CD14-positive monocyte (primary cell): ENCODE results near the gene LYRM2. TPM values are rescaled to one million over a fixed set of nuclear protein-coding genes. Genes with fewer than 3 reads are reported as not detected.

Source experiments
- DNase-seq, 3 donors: peaks; one replicate each; pipeline ENCODE4 v3.0.0-alpha.2; 2011 to 2022
- H2AFZ ChIP-seq: 2 replicates; pipeline ENCODE4 v1.6.0; 2012; ENCODE audit warnings: mild to moderate bottlenecking, low read depth, low read length, inconsistent platforms; ENCODE audit not compliant: insufficient read depth, poor library complexity, severe bottlenecking
- H3K27ac ChIP-seq, 2 donors: 1 replicate in 1 of 2; 2 replicates in 1 of 2; pipeline ENCODE4 v1.5.1; 2012 to 2013; ENCODE audit warnings: low read length in 2 of 2, control low read depth in 1 of 2, inconsistent platforms in 1 of 2, low read depth in 1 of 2, mild to moderate bottlenecking in 1 of 2
- H3K27me3 ChIP-seq, 2 donors: one replicate each; pipeline versions ENCODE4 v1.6.0 to v1.6.1; 2011 to 2013; ENCODE audit warnings: low read length in 2 of 2; ENCODE audit not compliant: control insufficient read depth in 2 of 2, insufficient read depth in 2 of 2
- H3K36me3 ChIP-seq, 2 donors: replicated peaks in 1 of 2; 1 replicate in 1 of 2; 2 replicates in 1 of 2; pipeline versions ENCODE4 v1.5.1 to v1.6.1; 2012 to 2013; ENCODE audit warnings: low read length in 2 of 2, control low read depth in 1 of 2, inconsistent platforms in 1 of 2, mild to moderate bottlenecking in 1 of 2; ENCODE audit not compliant: insufficient read depth in 2 of 2, control insufficient read depth in 1 of 2
- H3K4me1 ChIP-seq, 2 donors: 1 replicate in 1 of 2; 2 replicates in 1 of 2; pipeline versions ENCODE4 v1.5.1 to v1.6.1; 2012 to 2013; ENCODE audit warnings: low read length in 2 of 2, control low read depth in 1 of 2, inconsistent platforms in 1 of 2, mild to moderate bottlenecking in 1 of 2, moderate library complexity in 1 of 2; ENCODE audit not compliant: insufficient read depth in 2 of 2, control insufficient read depth in 1 of 2
- H3K4me2 ChIP-seq: replicated peaks from 2 replicates; pipeline ENCODE3; 2012; ENCODE audit warnings: low read length, moderate library complexity, mild to moderate bottlenecking; ENCODE audit not compliant: poor library complexity, severe bottlenecking; ENCODE audit errors: extremely low read depth
- H3K4me3 ChIP-seq, 3 experiments: fragments of 200-600 bp in 1 of 3; sonication (generic) in 1 of 3; replicated peaks in 1 of 3; 1 replicate in 2 of 3; 2 replicates in 1 of 3; pipeline ENCODE4 v1.5.1; 2011 to 2013; ENCODE audit warnings: low read length in 3 of 3, mild to moderate bottlenecking in 3 of 3, control low read depth in 2 of 3, low read depth in 2 of 3, inconsistent platforms in 1 of 3, moderate library complexity in 1 of 3
- H3K79me2 ChIP-seq: 2 replicates; pipeline ENCODE4 v1.6.0; 2012; ENCODE audit warnings: mild to moderate bottlenecking, control low read depth, inconsistent platforms, low read length, moderate library complexity; ENCODE audit not compliant: insufficient read depth
- H3K9ac ChIP-seq: 2 replicates; pipeline ENCODE4 v1.6.0; 2017; ENCODE audit warnings: low read length, mild to moderate bottlenecking; ENCODE audit not compliant: insufficient read depth, poor library complexity, severe bottlenecking
- H3K9me3 ChIP-seq, 2 donors: replicated peaks in 1 of 2; 1 replicate in 1 of 2; 2 replicates in 1 of 2; pipeline versions ENCODE4 v1.5.1 to v1.6.1; 2012 to 2013; ENCODE audit warnings: low read length in 2 of 2, control low read depth in 1 of 2; ENCODE audit not compliant: control insufficient read depth in 1 of 2, insufficient read depth in 1 of 2
- H4K20me1 ChIP-seq: 2 replicates; pipeline ENCODE4 v1.6.0; 2012; ENCODE audit warnings: mild to moderate bottlenecking, low read length, control low read depth, moderate library complexity; ENCODE audit not compliant: insufficient read depth
- H3K27ac Mint-ChIP-seq, 7 donors: one replicate each; pipeline ENCODE4 v1.8.0; 2020; ENCODE audit warnings: mild to moderate bottlenecking in 7 of 7, mixed read lengths in 7 of 7, moderate library complexity in 6 of 7, inconsistent platforms in 2 of 7
- H3K27me3 Mint-ChIP-seq, 3 donors: one replicate each; pipeline ENCODE4 v1.8.0; 2021 to 2022; ENCODE audit warnings: low read depth in 3 of 3, mild to moderate bottlenecking in 3 of 3, mixed read lengths in 3 of 3, moderate library complexity in 3 of 3, inconsistent platforms in 1 of 3
- H3K36me3 Mint-ChIP-seq, 2 donors: one replicate each; pipeline ENCODE4 v1.8.0; 2020; ENCODE audit warnings: mixed read lengths in 2 of 2, inconsistent platforms in 1 of 2, mild to moderate bottlenecking in 1 of 2
- H3K4me1 Mint-ChIP-seq: one replicate; pipeline ENCODE4 v1.8.0; 2020; ENCODE audit warnings: mild to moderate bottlenecking, mixed read lengths
- H3K4me3 Mint-ChIP-seq, 2 donors: one replicate each; pipeline ENCODE4 v1.8.0; 2020; ENCODE audit warnings: mild to moderate bottlenecking in 2 of 2, mixed read lengths in 2 of 2, moderate library complexity in 1 of 2
- H3K9me3 Mint-ChIP-seq, 7 donors: one replicate each; pipeline ENCODE4 v1.8.0; 2020 to 2022; ENCODE audit warnings: mixed read lengths in 7 of 7, mild to moderate bottlenecking in 6 of 7, moderate library complexity in 6 of 7, inconsistent platforms in 2 of 7
- WGBS: methylation state at CpG from one replicate; pipeline ENCODE4 v1.1.5; 2013; ENCODE audit warnings: missing lambda C conversion rate; ENCODE audit not compliant: insufficient coverage; 5-methylcytosine and 5-hydroxymethylcytosine counted together
- intact Hi-C, 2 donors: fragments of 100-400 bp; cut with micrococcal nuclease; formaldehyde crosslinking; loops; one replicate each; pipeline versions ENCODE4 v1.15.0 to v1.15.1; 2023
- polyA plus RNA-seq, 3 donors: library from polyadenylated mRNA; depleted of rRNA in 1 of 3; unstranded in 2 of 3; stranded (reverse) in 1 of 3; fragments of 300-500 nt in 2 of 3; fragments of >200 nt in 1 of 3; fragmentation: Illumina TruSeq in 2 of 3; gene quantifications; 1 replicate in 2 of 3; 2 replicates in 1 of 3; pipeline ENCODE4 v1.2.3, GENCODE V29; 2012 to 2021
- TF ChIP-seq, protein P1 (sequence below): fragments of 200-600 bp; IDR thresholded peaks from one replicate; pipeline ENCODE4 v1.8.0; 2022; ENCODE audit warnings: antibody characterized with exemption, mild to moderate bottlenecking

Gene LYRM2
- polyA plus RNA-seq, 3 donors = 13.2 to 64.0 (median 58.1) TPM

DNA sequence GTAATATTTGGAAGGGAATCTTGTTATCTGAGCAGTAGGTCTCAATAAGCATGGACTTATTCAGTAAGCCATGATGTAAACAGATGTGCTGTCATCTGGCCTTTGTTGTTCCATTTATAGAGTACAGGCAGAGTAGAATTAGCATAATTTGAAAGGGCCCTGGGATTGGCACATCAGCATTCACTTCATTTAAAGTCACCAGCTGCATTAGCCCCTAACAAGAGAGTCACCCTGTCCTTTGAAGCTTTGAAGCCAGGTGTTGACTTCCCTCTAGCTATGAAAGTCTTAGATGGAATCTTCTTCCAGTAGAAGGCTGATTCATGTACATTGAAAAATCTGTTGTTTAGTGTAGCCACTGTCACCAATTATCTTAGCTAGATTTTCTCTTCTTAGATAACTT lies 109.7 kb downstream of the LYRM2 start:
- intact Hi-C loops = no loop called here
- peaks cover 0 to 1% (median 0%) of the 10 kb centered on the region in 7 donors for H3K9me3 Mint-ChIP-seq
- H3K4me1 Mint-ChIP-seq = peaks cover 2% of the 10 kb centered on the region
- Histone ChIP-seq H3K4me3 (no peak overlapping the region), H3K36me3 (no peaks in the 10 kb centered on the region), H3K9me3 (no peaks in the 10 kb centered on the region), H4K20me1 (no peaks in the 10 kb centered on the region), H3K4me1 (no peaks in the 10 kb centered on the region), H3K27me3 (no peaks in the 10 kb centered on the region), H3K79me2 (no peaks in the 10 kb centered on the region), H3K27ac (no peak overlapping the region), H2AFZ (no peak overlapping the region), H3K9ac (no peak overlapping the region), H3K4me2 (no peak overlapping the region)
- no peak overlapping the region for H3K27ac Mint-ChIP-seq
- no peaks in the 10 kb centered on the region for H3K36me3 Mint-ChIP-seq
- DNase-seq = no peak
- TF ChIP-seq, protein P1, sequence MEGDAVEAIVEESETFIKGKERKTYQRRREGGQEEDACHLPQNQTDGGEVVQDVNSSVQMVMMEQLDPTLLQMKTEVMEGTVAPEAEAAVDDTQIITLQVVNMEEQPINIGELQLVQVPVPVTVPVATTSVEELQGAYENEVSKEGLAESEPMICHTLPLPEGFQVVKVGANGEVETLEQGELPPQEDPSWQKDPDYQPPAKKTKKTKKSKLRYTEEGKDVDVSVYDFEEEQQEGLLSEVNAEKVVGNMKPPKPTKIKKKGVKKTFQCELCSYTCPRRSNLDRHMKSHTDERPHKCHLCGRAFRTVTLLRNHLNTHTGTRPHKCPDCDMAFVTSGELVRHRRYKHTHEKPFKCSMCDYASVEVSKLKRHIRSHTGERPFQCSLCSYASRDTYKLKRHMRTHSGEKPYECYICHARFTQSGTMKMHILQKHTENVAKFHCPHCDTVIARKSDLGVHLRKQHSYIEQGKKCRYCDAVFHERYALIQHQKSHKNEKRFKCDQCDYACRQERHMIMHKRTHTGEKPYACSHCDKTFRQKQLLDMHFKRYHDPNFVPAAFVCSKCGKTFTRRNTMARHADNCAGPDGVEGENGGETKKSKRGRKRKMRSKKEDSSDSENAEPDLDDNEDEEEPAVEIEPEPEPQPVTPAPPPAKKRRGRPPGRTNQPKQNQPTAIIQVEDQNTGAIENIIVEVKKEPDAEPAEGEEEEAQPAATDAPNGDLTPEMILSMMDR = no peak
- no peak overlapping the region for H3K4me3 Mint-ChIP-seq
- no peaks in the 10 kb centered on the region for H3K27me3 Mint-ChIP-seq

DNA sequence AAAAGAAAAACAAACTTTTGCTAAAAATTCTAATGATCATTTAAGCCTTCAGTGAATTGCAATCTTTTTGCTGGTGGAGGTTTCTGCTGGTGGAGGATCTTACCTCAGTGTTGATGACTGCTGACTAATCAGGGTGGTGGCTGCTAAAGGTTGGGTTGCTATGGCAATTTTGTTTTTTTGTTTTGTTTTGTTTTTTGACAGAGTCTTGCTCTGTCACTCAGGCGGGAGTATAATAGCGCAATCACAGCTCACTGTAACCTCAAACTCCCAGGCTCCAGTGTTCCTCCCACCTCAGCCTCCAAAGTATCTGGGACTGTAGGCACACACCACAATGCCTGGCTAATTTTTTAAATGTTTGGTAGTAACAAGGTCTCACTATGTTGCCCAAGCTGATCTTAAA lies 110.9 kb downstream of the LYRM2 start:
- Histone ChIP-seq H3K9me3 (no peaks in the 10 kb centered on the region), H3K27ac (no peak overlapping the region), H3K27me3 (no peaks in the 10 kb centered on the region), H3K79me2 (no peaks in the 10 kb centered on the region), H3K9ac (no peak overlapping the region), H2AFZ (no peak overlapping the region), H3K4me2 (no peak overlapping the region), H3K4me3 (no peak overlapping the region), H3K4me1 (no peaks in the 10 kb centered on the region), H4K20me1 (no peaks in the 10 kb centered on the region), H3K36me3 (no peaks in the 10 kb centered on the region)
- Mint-ChIP-seq H3K27me3 (no peaks in the 10 kb centered on the region), H3K9me3 (peaks cover 0 to 1% (median 0%) of the 10 kb centered on the region in 7 donors), H3K4me1 (peaks cover 2% of the 10 kb centered on the region), H3K4me3 (no peak overlapping the region), H3K27ac (peak overlapping the region in 1 of 7 donors; percentile 14), H3K36me3 (no peaks in the 10 kb centered on the region)
- peak in 2 of 3 donors; percentile 1 to 7 for DNase-seq
- no CpG with 5 or more reads among the region's 2 CpGs for WGBS
- TF ChIP-seq, protein P1 = no peak
- intact Hi-C loops = no loop called here
